ENCODE measurements around the gene RSU1. TPM values are rescaled to one million over a fixed set of nuclear protein-coding genes. Genes with fewer than 3 reads are reported as not detected.
A peak's percentile ranks its signal among the peaks of the same experiment; 100 is the strongest.

Gene RSU1
- total RNA-seq, 4 donors from 2014 or later = 40.5 to 95.4 (median 65.2) TPM

- H3K27me3 ChIP-seq = no peaks in the 10 kb centered on the region
- no peaks in the 10 kb centered on the region for H3K9me3 ChIP-seq
- no peak overlapping the region for H3K4me3 ChIP-seq
- no peaks in the 10 kb centered on the region for H3K36me3 ChIP-seq
- DNase-seq = no peak
- TF ChIP-seq, protein P1, sequence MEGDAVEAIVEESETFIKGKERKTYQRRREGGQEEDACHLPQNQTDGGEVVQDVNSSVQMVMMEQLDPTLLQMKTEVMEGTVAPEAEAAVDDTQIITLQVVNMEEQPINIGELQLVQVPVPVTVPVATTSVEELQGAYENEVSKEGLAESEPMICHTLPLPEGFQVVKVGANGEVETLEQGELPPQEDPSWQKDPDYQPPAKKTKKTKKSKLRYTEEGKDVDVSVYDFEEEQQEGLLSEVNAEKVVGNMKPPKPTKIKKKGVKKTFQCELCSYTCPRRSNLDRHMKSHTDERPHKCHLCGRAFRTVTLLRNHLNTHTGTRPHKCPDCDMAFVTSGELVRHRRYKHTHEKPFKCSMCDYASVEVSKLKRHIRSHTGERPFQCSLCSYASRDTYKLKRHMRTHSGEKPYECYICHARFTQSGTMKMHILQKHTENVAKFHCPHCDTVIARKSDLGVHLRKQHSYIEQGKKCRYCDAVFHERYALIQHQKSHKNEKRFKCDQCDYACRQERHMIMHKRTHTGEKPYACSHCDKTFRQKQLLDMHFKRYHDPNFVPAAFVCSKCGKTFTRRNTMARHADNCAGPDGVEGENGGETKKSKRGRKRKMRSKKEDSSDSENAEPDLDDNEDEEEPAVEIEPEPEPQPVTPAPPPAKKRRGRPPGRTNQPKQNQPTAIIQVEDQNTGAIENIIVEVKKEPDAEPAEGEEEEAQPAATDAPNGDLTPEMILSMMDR (IDR thresholded peaks at IDR 0.05) = no peak
- TF ChIP-seq POLR2A (IDR thresholded peaks at IDR 0.05) = no peak
- H3K4me1 ChIP-seq = no peaks in the 10 kb centered on the region
- intact Hi-C loops (cut with DNase I; ENCODE audit: low total_unique reads) = no loop called here
- no peak overlapping the region for H3K27ac ChIP-seq
Measured at GRCh38 chr10:16852624-16853023, 35.4 kb upstream of the RSU1 start.

DNA sequence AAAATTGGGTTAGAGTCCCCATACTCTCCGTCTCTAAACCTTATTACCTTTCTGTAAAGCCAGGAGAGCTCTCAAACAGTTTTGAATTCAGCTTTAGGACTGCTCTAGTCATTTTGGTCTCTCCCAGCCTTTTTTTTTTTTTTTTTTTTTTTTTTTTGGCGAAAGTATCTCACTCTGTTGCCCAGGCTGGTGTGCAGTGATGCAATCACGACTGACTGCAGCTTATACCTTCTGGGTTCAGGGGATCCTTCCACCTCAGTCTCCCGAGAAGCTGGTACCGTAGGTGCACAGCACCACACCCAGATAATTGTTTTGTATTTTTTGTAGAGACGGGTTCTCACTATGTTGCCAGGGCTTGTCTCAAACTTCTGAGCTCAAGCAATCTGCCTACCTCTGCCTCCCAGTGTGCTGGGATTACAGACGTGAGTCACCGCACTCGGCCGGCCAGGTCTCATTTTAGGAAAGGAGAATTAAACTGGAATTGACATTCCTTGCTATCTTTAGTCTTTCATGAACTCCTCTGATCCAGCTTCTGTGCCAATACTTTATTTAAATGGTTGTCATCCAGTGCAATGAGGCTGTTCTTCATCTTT, 31.4 kb upstream of the RSU1 start:
- no peaks in the 10 kb centered on the region for H3K4me1 ChIP-seq
- intact Hi-C loops (cut with DNase I; ENCODE audit: low total_unique reads) = no loop called here

DNA sequence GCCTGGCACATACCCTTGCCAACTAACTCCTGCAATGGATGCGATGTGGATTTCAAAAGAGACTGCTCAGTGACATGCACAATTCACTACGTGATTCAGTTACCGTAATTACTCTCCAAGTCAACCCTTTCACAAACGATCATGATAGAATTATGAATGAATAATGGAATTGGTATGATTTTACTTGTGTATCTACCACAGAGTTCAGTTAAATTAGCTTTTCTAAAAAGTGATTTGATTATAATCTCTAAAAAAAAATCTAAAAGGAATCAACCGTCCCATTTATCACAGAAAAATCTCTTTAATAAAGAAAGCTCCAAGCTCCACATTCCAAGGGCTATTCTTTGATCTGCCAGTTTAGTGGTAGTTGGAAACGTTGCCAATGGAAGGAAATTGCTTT, 30.4 kb upstream of the RSU1 start:
- Histone ChIP-seq H3K4me1 (no peaks in the 10 kb centered on the region), H3K4me3 (no peak overlapping the region), H3K27ac (no peak overlapping the region), H3K27me3 (no peaks in the 10 kb centered on the region), H3K36me3 (no peaks in the 10 kb centered on the region), H3K9me3 (no peaks in the 10 kb centered on the region)
- DNase-seq = no peak
- TF ChIP-seq POLR2A (IDR thresholded peaks at IDR 0.05) = no peak
- TF ChIP-seq, protein P1 (IDR thresholded peaks at IDR 0.05) = no peak
- intact Hi-C loops (cut with DNase I; ENCODE audit: low total_unique reads) = no loop called here

More for the DNA sequence above, 31.4 kb upstream of the RSU1 start:
- Histone ChIP-seq H3K9me3 (no peaks in the 10 kb centered on the region), H3K36me3 (no peaks in the 10 kb centered on the region), H3K27me3 (no peaks in the 10 kb centered on the region), H3K27ac (no peak overlapping the region), H3K4me3 (no peak overlapping the region)
- TF ChIP-seq, protein P1 (IDR thresholded peaks at IDR 0.05) = no peak
- TF ChIP-seq POLR2A (IDR thresholded peaks at IDR 0.05) = no peak
- DNase-seq = no peak

DNA sequence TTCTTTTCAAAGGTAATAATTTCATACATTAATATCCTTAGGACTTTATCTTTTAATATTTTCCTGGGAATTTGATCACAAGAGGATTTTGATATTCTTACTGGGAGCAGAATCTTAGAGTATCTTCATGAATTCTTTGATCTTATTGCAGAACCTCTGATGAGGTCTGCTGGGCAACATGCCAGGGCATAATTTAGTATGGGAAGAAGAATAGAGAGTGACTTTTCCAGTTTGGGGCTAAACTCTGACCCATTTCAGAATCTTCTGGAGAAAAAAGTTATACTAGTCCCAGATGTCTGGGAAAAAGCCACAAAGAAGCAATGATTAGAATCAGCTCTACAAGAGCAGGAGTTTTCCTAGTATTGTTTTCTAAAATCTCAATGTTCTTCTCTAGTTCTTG, 28.0 kb upstream of the RSU1 start:
- Histone ChIP-seq H3K4me1 (no peaks in the 10 kb centered on the region), H3K9me3 (no peaks in the 10 kb centered on the region), H3K4me3 (no peak overlapping the region), H3K27me3 (no peaks in the 10 kb centered on the region), H3K27ac (no peak overlapping the region), H3K36me3 (no peaks in the 10 kb centered on the region)
- DNase-seq = peak; percentile 32 to 41
- intact Hi-C loops (cut with DNase I; ENCODE audit: low total_unique reads) = no loop called here
- TF ChIP-seq, protein P1 (IDR thresholded peaks at IDR 0.05) = no peak
- TF ChIP-seq POLR2A (IDR thresholded peaks at IDR 0.05) = no peak

- H3K4me3 ChIP-seq = no peak overlapping the region
- H3K27ac ChIP-seq = no peak overlapping the region
- TF ChIP-seq, protein P1 (IDR thresholded peaks at IDR 0.05) = peak; percentile 43 to 70 (median 60)
- TF ChIP-seq POLR2A (IDR thresholded peaks at IDR 0.05) = no peak
- no peaks in the 10 kb centered on the region for H3K4me1 ChIP-seq
- no peaks in the 10 kb centered on the region for H3K36me3 ChIP-seq
- H3K27me3 ChIP-seq = no peaks in the 10 kb centered on the region
- intact Hi-C loops (cut with DNase I; ENCODE audit: low total_unique reads) = loop anchor here (5.0 kb wide), 1 partner anchor 414 kb away; no protein-coding TSS in a partner anchor
- no peak for DNase-seq
- H3K9me3 ChIP-seq = no peaks in the 10 kb centered on the region
Measured at GRCh38 chr10:16843252-16843870, 26.1 kb upstream of the RSU1 start.

Measured in uterus (tissue), 4 donors.